HG03565 (cell line): ENCODE data around the gene BAD.

Experiments
- ATAC-seq: cut with Tn5 transposase; IDR thresholded peaks from one replicate; pipeline ENCODE4 v1.9.1; 2021; ENCODE audit warnings: mild to moderate bottlenecking, moderate library complexity; ENCODE audit not compliant: unreplicated experiment

BAD gene

DNA sequence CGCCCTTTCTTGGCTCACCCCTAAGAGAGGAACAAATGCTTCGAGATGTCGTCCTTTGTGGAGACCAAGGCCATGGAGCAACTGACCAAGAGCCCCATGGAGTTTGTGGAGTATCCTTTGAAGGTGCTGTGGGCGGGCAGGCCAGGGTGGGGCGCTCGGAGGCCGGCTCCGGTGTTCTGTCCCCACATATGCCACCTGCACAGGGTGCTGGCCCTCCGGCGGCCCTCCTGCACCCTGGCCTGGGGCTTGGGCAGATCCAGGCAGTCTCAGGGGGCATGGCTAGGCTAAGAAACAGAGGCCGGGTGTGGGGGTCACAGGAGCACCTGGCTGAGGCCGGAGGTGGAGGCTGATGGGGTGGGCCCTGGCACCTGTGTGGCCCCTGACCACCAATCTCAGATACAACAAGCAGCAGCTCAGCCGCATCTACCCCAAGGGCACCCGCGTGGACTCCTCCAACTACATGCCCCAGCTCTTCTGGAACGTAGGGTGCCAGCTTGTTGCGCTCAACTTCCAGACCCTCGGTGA lies 22.8 kb downstream of the BAD start:
- ATAC-seq: no peak

DNA sequence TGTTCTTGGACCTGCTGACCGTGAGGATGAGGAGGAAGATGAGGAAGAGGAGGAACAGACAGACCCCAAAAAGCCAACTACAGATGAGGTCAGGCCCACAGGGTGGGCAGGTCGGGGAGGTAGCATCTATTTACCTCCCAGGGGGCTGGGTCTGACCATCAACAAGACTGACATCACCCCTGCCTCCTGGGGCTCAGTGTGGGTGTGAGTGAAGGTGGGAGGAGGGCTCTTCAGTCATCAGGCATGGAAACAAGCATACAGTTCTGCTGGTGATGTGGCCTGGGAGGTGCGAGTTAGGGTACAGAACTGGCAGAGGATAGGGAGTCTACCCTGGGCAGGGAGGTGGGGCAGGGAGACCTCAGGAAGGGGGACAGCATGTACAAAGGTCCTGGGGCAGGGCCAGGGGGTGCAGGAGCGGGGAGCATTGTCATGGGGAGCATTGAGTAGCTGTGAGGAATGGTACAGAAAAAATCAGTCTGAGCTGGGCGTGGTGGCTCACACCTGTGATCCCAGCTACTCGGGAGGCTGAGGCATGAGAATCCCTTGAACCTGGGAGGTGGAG lies 24.2 kb downstream of the BAD start:
- no peak for ATAC-seq

- ATAC-seq: no peak
Measured at GRCh38 chr11:64259533-64260067, 24.9 kb downstream of the BAD start.

DNA sequence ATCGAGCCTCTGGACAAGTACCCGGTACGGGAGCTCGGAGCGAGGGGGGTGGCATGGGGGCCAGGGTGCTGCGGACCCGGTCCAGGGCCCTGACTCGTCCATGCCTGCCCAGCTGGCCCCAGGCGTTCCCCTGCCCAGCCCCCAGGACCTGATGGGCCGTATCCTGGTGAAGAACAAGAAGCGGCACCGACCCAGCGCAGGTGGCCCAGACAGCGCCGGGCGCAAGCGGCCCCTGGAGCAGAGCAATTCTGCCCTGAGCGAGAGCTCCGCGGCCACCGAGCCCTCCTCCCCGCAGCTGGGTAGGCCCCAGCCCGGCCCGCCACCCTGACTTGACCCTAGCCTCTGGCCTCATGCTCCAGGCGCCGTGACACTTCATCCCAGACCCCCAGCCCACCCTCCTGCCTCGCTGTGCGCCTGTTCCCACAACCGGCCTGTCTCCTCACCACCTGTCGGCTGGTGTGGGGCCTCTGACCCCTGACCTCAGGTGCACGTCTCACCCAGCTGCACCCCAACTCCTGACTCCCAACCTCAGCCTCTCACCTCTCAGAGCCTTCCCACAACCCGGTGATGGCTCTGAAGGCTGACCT lies 25.4 kb downstream of the BAD start:
- ATAC-seq: no peak

GRCh38 chr11:64258356-64258755 lies 26.1 kb downstream of the BAD start:
- ATAC-seq: no peak

GRCh38 chr11:64256300-64256699 lies 28.2 kb downstream of the BAD start:
- ATAC-seq: no peak

GRCh38 chr11:64255135-64256128 lies 29.0 kb downstream of the BAD start:
- ATAC-seq: no peak

DNA sequence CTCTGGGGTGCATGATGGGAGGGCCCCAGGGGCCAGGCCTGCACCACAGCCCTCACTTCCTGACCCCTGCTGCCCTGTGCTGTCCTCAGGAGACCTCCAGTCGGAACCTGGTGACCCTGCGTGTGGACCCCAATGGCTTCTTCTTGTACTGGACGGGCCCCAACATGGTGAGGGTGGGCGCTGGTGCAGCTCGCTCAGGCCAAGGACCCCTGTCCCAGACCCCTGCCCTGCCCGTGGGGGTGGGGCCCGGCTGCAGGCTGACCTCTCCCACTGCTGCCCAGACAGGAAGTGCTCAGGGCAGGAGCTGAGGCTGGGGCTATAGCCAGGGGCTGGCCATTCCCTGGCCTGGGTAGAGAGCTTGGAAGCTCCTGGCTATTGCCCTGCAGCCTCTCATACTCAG lies 30.1 kb downstream of the BAD start:
- no peak for ATAC-seq

DNA sequence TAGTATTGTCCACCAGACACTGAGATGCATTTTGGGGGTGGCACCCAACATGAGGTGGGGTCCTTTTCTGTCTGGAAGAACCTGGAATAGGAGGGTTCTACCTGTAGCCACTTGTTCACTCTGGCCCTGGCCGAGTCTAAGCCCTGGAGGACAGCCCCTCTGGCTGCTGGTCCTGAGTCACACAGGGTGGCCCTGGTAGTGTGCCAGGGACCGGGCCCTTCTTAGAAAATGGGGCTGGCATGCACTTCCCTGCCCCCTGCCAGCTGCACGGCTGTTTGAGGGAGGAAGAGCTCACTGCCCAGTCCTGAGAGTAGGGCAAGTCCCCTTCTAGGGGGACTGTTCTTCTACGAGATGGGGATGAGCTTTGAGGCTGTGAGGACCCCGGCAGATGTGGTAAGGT lies 31.0 kb downstream of the BAD start:
- ATAC-seq: no peak

GRCh38 chr11:64253043-64253442 lies 31.4 kb downstream of the BAD start:
- no peak for ATAC-seq

DNA sequence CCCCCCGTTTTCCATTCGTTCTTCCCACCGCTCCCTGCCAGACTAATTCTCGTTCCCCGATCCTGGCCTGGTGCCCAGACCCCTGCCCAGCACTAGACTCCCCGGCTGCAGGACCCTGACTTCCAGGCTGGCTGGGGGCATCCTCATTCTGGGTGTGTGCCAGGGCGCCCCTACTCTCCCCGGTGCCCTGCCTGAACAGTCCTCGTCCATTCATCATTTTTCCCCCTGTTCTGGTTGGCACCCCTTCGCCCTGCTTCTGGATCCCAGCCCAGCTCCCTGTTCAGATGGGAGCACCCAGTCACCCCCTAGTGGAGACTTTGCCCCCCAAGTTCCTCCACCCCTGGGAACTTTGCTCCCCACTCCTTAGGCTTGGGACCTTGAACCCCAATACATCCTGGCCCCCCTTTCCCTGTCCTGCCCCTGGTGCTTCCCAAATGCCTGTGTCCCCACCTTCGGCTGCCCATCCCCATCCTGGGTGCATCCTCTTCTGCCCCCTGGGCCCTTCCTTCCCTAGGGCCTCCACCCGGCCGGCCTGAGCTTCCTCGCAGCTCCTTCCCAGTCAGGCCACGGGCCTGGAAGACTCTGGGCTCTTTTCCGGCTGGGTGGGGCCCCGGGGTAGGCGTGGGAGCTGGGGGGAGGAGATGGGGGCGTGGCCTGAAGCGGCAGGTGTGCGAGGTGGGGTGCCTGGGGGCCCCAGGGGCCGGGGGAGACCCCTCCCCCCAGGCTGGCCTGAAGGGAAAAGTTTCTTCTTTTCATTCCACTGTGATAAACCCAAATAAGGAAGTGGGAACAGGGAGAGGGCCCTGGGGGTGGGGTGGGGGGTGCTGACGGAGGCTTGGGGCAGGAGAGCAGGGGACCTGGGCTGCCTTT lies 32.2 kb downstream of the BAD start:
- ATAC-seq: no peak

DNA sequence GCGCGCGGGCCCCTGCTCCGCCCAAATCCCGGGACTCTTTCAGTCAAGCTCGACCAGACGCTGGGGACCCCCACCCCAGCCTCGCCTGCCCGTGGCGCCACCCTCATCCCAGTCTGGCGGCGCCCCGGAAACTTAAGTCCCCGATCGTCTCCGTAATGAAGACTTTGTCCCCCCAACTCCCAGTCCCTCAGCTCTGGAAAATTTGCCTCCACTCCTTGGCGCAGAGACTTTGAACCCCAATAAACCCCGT lies 32.8 kb downstream of the BAD start:
- ATAC-seq: no peak

- no peak for ATAC-seq
Measured at GRCh38 chr11:64251016-64251752, 33.3 kb downstream of the BAD start, which contains the start of gene PLCB3. Gene PLCB3 (plus strand): TSS chr11:64251530. CDS start chr11:64251650, 120 bp downstream.

DNA sequence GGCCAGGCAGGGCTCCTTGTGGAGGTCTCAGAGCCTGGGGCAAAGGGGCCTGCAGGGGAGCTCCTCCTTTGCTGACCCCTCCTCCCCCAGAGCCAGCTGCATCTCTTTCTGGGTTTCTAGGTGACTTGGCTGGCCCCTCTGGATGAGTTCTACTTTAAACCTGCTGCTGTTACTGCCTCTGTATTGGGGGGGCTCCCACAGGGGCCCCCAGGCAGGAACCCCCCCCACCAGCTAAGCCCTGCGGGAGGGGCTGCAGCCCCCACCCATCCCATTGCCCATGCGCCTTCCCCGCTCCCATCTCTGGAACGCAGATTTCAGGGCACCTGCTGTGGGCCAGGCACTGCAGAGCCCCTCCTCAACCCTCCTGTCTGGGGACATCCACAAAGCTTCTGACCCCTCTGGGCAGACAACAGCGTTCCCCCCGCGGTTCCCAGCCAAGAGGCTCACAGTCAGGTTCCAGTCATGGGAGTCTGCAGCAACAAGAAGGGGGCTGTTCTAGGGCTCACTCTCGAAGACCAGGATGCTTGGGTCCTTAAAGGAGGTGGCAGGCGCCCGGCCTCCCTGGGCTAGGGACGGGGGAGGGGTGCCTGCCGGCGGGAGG lies 34.0 kb downstream of the BAD start:
- no peak for ATAC-seq

DNA sequence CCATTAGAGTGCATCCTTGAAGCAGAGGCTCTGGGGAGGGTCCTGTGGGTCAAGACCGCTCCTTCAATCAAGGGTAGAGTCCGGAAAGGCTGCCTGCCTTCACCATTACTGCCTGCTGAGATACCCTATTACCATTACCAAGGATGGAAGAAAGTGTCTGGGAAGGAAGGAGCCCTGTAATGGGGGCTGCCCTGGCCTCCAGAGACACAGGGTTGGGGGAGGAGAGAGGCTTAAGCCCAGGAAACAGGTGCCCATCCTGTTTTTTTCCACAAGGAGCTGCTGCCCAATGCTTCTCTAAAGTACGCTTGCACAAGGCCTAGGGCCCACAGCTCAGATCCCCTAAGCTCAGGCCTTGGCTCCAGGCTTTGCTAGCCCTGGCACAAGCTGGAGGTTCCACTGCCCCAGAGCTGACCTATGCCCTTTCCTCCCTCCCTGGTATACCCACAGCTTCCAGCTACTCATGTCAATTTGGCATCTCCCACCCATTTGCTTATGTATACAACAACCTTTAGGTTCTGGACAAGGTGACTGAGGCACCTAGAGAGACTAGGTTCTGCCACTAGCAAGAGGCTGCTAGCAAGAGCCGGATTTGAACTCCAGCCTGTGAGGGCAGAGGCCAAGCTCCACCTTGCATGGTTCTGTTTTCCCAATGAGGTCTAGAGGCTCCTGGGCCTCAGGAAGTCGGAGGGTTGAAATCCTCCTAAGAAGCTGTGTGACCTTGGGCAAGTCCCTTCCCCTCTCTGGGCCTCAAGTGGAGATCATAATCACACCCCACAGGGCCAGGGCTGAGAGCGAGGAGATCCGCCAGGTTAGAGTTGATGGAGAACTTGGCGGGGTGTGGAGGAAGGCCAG lies 34.7 kb downstream of the BAD start:
- no peak for ATAC-seq

- no peak for ATAC-seq
Measured at GRCh38 chr11:64249038-64249437, 35.4 kb downstream of the BAD start.

DNA sequence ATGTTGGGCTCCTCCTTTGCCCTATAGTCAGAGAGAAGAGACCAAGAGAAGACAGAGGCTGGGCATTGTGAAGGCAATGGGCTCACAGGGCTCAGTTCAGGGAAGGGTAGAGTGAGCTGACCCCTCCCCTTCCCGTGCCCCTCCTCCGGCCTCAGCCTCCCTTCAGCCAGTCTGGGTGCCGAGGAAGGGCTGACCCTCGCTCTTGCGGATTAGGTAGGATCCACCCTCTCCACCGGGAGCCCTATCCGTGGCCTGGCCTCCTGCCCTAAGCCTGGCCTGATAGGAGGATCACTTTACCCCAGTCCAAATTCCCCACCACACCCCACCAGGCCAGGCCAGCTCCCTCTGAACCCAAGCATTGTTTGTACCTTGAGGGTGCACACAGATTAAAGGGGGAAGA lies 35.9 kb downstream of the BAD start:
- no peak for ATAC-seq

DNA sequence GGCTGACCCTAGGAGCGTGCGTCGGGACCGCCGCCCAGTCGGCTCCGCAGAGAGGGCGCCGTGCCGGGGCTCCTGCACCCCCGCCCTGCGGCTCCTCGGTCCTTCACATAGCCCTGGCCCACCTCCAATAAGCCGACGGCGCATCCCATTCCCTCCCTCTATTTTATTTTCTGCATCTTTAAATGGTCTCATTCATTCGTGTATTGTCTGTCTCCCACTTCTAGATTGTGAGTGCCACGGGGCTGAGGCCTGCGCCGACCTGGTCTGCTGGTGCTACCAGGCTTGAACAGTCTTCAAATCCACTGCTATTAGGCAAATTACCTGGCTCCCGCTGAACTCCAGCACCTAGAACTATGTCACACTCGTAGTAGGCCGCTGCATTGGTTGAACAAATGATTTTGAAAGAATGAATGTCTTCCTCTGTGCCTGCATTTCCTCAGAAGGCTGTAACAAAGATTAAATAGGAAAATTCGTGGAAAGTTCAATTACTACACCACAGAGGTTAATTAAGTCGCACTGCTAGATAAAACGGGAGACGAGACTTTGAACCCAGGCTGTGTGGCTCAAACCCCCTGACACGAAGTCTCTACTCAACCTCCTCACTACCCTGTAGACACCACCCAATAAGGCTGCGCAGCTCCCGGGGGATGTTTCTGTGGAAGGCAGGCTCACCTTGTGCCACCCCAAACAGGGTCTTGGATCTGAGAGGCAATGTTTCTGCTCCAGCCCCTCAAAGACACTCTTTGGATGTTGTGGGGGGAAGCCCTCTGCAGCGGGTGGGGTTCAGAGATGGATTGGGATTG lies 36.5 kb downstream of the BAD start:
- no peak for ATAC-seq
